NCI-H146 (cell line): ENCODE data around the gene TNNT3.
"Not testable (repeated sequence)": the region's sequence is repeated elsewhere in the genome, so short reads cannot be mapped to it uniquely, and the experiment has no call there.

Experiments
- DNase-seq: peaks from one replicate; lab custom pipeline; 2025; lab: John Stamatoyannopoulos, UW

The TNNT3 gene

DNA sequence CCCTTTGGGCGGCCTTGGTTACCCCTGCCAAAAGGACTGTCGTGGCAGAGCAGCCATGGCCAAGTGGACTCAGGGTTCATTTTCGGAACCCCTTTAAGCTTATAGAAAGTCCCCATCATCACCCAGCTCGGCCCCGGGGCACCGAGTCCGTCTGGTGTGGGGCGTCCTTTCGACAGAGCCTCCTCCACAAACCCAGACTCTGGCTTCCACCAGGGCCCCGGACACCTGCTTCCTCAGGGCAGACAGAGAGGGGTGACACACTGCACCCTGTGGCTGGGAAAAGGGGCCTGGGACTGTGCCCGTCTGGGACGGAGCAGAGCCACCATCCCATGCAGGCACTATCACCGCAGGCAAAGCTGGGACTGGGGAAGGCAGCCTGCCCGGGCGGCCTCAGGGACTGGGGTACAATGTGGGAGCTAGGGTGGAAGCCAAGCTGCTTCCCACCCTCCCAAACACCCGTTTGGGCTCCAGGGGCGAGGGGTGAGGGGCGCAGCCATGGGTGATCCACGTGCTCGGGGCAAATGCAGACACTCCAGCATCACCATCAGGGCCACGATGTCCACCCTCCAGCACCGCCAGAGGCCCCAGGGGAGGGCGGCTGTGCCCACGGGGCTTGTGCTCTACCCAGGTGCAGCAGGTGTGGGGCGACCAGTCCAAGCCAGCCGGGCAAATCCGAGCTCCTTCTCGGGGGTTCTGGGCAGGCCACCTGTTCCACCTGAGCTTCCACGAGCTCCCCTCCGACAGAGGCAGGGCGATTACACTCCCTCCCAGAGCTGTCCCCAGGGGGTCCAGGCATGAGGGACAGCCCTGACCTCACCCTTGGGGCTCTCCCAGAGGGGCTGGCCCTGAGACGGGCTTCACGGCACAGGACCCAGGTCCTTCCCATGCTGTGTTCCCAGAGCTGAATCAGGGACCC, 15.9 kb downstream of the TNNT3 start:
- DNase-seq = no peak

DNA sequence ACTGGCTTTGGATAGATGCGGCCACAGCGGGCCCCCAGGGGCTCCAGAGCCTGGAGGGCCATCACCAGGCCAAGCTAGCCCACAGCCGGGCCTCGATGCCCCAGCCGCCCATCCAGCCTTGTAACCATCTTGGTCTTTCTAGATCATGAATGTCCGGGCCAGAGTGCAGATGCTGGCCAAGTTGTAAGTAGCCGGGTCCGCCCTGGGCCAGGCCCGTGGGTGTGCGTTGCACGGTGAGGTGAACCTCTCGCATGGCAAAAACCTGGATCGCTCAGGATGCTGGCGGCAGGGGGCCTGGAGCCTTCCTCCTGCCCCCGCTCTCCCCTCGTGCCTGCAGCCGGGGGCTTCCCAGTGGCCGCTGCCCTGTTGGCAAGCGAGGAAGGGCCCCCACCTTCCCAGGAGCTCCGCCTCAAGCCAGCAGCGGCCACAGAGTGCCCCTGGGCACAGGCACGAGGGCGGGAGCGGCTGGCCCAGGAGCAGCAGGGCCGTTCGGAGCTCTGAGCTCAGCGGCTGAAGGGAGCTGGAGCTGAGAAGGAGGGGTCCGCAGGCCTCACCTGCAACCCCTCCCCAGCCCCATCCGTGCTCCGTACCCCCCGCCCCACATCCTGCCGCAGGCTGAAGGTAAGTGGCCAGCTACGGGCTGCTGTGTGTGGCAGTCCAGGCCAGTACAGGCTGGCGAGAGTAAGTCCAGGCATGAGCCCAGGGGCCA, 16.7 kb downstream of the TNNT3 start:
- no peak for DNase-seq

DNA sequence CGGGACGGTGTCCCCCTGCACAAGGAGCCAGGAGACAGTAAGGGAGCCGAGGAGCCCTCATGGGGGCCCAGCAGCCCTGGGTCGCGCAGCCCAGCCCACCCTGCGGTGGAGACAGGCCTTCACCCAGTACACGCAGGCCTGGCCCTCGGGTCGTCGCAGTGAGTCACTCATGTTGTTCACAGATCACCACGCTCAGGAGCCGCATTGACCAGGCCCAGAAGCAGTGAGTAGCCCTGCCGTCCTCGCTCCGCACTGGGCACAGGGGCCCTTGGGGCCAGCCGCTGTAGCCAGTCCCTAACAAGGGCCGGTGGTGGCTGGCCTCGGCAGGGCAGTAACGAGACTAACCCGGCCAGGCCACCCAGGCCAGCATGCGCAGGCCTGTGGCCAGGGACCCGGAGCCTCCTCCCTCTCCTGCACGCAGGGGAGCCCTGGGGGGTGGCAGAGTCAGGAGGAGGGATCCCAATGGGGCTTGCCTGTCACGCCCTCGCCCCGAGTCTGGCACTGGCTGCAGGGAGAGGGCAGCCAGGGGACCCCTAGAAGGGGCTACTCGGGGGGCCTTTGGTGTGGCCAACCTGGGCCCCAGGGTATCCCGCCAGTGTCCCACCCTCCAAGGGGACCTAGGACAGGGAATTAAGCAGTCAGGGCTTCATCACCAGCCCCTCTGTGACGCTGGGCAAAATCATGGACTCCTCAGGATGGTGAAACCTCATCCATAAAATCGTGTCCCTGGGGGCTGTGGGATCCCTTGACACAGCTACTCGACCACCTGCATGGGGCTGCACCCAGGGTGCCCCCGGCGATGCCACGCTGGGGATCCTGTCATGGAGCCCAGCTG, 17.5 kb downstream of the TNNT3 start:
- DNase-seq = no peak

DNA sequence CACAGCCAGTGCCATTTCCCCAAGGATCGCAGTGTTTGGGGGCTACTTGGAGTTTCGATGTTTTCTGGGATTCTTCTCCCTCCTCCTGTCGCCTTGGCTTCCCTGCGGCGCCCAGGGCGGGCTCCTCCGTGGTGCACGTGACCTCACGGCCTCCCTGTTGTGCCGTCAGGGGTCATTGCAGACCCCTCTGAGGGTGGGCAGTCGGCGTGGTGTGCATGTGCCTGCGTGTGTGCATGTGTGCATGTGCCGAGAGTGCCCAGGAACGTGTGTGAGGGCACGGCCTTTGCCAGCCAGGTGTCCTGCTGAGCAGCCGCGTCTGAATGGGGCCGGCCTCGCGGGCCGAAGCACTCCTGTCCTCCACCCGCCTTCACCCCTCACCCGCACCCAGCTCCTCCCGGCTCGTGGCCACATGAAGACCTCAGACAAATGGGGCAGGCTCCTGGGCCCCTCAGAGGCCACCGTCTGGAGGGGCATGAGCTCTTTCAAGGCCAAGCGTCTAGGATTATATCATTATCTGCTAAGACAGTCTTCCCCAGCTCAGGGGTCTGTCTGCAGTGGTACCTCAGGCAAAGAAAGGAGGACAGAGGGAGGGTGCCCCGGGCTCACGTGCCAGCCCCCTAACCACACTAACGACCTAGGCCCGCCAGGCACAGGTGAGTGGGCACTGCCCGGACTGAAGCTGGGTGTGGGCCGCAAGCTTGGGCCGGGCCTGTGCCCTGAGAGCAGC, 18.3 kb downstream of the TNNT3 start:
- DNase-seq = no peak

DNA sequence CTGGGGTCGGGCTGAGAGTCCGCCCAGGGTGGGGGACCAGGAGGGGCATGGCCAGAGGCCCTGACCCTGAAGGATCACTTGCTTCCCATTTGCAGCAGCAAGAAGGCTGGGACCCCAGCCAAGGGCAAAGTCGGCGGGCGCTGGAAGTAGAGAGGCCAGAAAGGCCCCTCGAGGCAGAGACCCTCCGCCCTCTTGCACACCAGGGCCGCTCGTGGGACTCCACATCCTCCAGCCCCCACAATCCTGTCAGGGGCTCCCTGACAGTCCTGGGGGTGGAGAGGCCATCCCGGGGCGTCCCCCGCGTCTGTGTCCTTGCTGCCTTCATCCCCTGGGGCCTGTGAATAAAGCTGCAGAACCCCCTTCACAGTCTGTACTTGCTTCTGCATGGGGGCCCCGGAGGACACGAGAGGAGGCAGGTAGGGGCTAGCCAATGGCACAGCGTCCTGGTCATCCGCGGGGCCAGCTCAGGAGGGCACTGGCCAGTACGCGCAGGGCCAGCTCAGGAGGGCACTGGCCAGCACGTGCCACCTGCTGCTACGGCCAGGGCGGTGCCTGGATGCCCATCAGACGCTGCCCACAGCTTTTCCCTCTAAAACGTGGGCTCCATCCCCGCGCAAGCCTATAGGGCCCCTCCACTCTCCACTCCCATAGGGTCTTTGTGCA, 19.0 kb downstream of the TNNT3 start:
- DNase-seq = no peak

DNA sequence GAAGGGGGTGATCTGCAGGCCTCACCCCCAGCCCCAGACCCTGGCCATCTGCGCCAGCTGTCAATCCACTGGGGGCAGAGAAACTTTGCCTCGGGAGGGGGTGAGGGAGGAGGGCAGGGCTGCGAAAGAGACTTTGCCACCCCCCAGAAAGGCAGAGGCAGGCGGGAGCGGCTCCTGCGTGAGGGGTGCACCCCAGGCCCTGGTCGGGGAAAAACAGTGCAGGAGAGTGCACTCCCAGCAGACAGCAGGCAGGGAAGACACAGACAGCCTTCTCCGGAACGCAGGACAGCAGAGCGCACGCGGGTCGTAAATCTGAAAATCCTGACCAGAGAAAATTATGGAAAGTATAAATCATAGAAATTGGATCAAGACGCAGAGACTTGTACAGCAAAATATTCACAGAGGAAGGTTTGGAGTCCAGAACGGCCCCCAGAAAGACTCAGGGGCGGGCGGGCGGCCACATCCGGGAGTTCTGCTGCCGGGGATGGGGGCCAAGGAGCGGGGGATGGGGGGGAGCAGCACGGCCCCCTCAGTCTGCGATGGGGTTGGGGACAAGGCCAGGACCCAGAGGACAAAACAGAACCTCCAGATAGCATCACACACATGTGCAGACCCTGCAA, 19.6 kb downstream of the TNNT3 start:
- no peak for DNase-seq

DNA sequence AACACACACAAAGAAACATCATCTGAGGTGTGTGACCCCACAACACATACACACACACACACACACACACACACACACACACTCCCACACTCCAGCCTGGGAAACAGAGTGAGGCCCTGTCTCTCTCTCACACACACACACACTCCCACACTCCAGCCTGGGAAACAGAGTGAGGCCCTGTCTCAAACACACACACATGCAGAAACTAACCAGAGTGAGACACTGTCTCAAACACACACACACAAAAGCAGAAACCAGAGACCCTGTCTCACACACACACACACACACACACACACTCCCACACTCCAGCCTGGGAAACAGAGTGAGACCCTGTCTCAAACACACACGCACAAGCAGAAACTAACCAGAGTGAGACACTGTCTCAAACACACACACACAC, 20.3 kb downstream of the TNNT3 start:
- not testable (repeated sequence) for DNase-seq

DNA sequence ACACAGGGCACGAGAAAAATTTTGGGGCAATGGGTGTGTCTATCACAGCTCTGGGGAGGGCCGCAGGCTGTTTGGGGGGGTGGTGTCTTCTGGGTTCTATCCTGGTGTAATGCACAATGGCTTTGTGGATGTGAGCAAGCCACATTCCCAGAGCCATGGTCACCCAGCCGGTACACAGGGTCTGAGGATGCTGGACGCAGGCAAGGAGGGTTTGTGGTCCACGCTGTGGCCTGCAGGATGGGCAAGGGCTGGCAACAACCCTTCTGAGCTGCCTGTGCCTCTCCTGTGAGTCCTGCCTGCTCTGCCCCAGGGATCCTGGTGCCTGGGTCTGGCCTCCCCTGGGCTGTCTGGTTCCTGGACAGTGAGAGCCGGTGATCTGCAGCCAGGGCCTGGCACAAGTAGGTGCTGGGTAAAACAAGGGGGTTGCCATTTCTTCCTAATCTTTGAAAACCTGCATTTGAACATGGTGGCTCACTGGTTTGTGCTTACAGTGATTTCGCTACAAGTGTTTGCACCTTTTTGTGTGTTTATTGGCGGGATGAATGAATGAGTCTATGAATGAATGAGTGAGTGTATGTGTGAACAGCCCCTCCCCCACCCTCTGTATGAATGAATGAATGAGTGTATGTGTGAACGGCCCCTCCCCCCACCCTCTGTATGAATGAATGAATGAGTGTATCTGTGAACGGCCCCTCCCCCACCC, 23.2 kb downstream of the TNNT3 start:
- no peak for DNase-seq

DNA sequence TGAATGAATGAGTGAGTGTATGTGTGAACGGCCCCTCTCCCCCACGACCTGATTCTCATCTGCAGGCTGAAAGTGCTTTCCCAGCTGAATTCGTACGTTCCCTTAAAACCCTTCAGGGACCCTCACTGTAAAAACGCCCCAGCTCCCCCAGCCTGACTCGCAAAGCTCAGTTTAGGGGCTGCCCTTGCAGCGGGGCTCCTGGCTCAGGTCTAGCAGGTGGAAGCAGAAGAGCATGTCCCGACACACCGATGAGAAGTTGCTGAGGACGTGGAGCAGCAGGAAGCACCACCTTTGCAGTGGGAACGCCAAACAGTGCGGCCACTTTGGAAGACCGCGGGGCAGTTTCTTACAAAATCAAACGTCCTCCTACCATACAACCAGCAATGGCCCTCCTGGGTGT, 24.1 kb downstream of the TNNT3 start:
- DNase-seq = no peak

DNA sequence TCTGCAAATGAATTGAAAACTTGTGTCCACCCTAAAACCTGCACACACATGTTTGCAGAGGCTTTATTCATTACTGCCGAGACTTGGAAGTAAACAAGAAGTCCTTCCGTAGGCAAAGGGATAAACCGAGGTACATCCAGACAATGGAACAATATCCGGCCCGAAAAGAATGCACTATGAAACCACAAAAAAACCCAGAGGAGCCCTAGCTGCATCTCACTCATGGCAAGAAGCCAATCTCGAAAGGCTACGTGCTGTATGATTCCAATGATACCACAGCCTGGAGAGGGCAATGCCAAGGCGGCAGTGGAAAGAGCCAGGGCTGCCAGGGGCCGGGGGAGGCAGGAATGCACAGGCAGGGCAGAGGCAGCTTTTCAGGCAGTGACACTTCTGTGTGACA, 24.5 kb downstream of the TNNT3 start:
- no peak for DNase-seq

DNA sequence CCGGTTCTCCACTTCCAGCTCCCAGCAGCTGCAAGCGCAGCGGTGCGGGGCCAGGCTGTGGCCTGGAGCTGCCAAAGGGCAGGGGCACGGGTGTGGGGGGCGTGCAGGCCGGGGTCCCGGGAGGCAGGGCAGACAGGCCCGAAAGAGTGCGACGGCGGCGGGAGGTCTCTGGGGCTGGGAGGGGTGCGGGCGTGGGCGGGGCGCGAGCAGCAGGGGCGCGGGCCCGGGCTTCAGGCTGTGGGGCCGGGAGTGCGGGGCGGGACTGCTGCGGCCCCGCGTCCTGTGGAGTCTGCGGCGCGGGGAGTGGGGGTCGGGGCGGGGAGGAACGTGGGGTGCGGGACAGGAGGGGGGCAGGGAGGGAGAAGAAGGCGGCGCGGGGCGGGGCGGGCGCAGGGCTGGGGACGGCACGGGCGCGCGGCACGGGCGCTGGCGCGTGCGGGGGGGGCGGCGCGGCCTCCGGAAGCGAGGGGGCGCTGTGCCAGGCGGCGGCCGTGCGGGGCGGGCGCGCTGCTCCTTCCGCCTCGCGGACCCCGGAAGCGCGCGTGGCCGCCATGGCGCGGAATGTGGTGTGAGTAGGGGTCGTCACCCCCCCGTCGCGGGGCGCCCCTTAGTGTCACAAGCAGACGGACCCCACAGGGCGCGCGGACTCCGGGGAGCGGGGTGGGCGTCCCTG, 27.4 kb downstream of the TNNT3 start, which contains the start of gene MRPL23:
TSS of gene MRPL23 (plus strand) at position 521 of the 673 bp plus-strand sequence. CDS start at position 552, 31 bp downstream.
- no peak for DNase-seq

DNA sequence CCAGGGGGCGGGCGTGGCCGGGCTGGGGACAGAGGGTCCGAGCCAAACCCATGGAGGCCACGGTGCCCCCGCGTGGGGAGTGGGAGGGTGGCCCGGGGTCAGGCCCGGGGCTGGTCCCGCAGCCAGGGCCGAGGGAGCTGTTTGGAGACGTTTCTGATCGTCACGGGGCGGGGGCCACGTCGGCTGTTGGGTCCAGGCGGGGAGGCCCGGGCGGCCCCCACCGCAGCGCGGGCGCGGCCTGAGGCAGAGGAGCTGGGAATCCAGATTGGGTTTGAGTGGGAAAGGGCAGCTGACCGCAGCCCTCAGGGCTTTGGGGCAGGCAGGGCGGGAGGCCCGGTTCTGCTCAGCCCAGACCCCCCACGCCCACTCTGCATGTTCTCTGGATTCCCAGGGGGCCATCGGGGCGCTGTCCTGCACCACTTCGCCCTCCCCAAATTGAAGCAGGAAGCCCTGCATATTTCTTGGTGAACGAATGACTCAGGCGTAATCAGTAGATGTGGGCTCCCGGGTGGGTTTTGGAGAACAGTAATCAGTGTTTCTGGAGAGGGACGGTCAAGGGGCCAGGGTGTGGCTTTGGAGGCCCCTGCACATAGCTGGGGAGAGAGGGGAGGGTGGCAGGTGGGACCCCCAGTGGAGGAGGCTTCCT, 28.2 kb downstream of the TNNT3 start:
- DNase-seq = no peak

DNA sequence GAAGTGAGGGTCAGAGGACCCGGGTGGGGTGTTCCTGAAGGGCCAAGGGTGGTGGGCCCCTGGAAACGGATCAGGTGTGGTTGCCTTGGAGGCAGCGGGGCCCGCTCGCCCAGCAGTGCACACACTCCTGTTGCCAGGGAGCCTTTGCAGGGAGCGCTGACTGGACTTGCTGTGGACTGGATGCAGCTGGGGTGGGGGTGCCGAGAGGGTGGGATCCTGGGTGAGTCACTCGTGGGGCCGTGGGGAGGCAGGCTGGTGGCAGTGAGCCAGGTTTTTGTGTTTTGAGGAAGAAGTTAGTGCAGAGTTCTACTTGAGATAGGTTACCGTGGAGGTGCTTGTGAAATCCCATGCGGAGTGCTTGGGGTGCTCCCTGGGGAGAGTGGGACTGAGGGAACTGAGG, 28.9 kb downstream of the TNNT3 start:
- no peak for DNase-seq

DNA sequence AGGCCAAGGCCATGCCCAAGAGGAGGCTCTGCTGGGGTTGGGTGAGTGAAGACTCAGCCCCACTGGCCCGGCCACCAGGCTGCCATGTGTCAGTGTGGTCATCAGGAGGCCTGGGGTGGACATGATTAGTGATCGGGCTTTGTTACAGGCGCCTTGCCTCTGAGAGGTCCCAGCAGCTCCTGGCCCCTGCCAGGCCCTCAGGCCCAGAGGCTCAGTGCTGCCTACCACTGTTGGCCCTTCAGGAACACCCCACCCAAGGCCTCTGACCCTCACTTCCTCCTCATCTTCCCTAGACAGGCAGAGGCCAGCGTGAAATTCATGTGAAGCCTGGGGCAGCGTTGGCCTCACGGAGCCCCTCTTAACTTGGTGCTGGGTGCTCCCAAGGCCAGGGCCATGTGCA, 29.8 kb downstream of the TNNT3 start:
- DNase-seq = no peak

DNA sequence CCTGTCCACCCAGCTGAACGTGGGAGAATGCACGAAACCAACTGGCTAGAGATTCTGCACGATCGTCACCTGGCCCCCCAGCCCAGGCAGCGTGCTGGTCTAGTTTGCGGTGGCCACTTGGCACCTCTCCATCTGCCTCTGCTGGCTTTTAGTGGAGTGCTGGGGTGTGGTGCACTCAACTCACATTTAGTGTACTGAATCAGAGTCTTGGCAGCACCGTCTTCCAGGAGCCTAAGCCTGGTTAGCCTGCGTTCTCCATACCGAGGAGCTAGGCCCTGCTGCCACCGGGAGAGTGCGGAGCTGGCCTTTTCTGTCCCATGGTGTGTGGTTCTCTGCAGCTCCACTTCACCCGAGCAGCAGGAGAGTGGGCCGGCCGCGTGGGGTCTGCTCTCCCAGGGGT, 30.4 kb downstream of the TNNT3 start:
- DNase-seq = no peak

DNA sequence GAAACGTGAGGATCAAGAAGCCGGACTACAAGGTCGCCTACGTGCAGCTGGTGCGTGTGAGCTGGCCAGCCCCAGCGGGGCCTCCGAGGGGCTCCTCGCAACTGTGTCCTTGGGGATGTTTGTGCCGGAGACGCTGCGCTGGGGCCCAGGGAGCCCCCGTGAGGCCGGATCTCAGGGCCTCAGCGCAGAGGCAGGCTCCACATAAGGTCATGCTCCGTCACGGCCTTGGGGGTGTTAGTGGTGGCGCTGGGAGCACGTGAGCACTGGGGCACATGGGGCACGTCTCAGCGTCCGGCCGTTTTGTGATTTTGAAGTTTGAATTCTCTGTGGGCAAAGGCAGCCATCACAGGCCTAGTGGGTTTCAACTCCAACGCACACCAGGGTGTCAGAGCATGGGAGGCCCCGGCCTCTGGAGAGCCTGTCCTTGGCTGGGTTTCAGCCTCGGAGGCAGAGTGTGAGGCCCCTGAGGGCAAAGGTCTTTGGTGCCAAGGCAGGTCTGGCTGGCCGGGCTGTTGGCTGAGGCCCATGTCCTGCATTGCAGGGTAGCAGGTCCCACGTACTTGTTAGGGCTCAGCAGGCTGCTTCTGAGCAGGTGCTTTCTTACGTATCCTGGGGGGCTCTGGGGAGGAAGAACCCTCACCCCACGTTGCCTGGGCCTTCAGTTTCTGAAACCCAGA, 33.4 kb downstream of the TNNT3 start:
- no peak for DNase-seq

DNA sequence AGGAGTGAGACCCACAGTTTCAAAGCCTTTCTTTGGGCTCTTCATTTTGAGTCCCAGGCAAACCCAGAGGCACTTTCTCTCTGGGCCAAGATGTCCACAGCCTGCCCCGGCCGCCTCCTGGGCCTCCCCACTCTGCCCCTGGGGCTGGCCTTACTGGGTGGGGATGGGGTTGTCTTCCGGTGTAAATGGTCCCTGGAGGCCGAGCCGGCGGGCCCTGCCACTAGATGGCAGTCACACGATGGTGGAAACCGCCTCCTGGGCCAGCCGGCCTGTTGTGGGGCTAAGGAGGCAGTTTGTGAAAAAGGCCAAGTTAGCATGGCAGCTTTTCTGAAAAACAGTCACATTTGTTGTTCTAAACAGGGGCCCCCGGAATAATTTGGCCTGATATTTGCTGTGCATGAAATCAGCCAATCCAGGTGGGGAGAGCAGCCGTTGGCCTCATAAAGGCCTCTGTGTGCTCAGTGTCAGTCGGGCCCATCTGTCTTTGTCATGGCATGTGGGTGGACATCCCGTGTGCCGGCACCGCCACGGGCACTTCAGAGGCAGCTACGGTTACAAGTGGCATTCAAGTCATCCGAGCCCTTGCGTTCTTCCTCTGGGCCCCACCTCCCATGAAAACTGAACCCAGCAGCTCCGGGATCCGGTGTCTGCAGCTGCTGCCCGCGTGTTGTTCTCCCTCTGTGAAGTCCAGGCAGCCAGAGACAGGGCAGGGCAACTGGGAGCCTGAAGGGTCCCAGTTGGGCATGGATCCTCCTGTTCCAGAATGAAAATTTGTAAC, 34.2 kb downstream of the TNNT3 start:
- DNase-seq = no peak

DNA sequence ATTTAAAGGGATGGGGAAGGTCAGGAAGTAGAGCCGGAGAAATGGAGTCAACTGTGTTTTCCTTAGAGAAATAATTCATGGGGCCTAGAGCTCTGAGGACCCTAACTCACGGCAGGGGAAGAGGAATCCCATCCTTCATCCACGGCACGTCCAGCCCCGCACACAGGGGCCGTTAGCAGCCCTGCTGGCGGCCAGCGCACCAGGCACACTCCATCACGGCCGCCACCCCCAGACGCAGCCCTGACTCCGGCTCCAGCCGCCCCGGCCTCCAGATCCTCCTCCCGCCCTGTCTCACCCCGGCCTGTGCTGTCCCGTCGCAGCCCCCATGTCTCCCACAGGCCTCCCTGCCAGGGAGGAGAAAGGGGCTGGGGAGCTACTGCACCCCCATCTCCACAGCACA, 38.9 kb downstream of the TNNT3 start:
- no peak for DNase-seq
